MM.1S (cell line): Measurements from ENCODE around the gene PRKAR2B.

ENCODE experiments used
- EZH2 ChIP-seq: fragments of 300-600 bp; sonication (generic); optimal IDR thresholded peaks from 2 replicates; pipeline ENCODE3; 2017; ENCODE audit warnings: low read depth, mild to moderate bottlenecking, antibody characterized with exemption, low read length, mixed read lengths
- EZH2phosphoT487 ChIP-seq: fragments of 300-600 bp; sonication (generic); IDR thresholded peaks from 2 replicates; pipeline ENCODE4 v1.6.1; 2018; ENCODE audit warnings: antibody characterized with exemption, low read length
- TF ChIP-seq, protein P1 (sequence below): fragments of 300-600 bp; sonication (generic); IDR thresholded peaks from 2 replicates; pipeline ENCODE4 v1.5.1; 2016; ENCODE audit warnings: antibody characterized with exemption, low read length, mixed read lengths

DNA sequence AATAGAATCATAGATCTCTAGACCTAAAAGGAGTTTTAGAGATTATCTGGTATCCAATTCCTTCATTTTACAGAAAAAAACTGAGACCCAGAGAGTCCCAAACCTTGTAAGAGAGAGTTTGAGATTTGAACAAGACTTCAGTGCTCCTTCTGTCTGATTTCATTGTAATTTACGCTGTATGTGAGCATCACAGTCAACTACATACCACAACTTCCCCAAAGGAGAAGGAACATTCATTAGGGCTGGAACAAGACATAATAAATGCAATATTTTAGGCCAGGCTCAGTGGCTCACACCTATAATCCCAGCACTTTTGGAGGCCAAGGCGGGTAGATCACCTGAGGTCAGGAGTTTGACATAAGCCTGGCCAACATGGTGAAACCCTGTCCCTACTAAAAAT lies 17.3 kb upstream of the PRKAR2B start:
- TF ChIP-seq, protein P1, sequence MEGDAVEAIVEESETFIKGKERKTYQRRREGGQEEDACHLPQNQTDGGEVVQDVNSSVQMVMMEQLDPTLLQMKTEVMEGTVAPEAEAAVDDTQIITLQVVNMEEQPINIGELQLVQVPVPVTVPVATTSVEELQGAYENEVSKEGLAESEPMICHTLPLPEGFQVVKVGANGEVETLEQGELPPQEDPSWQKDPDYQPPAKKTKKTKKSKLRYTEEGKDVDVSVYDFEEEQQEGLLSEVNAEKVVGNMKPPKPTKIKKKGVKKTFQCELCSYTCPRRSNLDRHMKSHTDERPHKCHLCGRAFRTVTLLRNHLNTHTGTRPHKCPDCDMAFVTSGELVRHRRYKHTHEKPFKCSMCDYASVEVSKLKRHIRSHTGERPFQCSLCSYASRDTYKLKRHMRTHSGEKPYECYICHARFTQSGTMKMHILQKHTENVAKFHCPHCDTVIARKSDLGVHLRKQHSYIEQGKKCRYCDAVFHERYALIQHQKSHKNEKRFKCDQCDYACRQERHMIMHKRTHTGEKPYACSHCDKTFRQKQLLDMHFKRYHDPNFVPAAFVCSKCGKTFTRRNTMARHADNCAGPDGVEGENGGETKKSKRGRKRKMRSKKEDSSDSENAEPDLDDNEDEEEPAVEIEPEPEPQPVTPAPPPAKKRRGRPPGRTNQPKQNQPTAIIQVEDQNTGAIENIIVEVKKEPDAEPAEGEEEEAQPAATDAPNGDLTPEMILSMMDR, result no peak
- TF ChIP-seq EZH2, result no peak
- TF ChIP-seq EZH2phosphoT487, result no peak
